ENCODE data around the gene PDE4B.

DNA sequence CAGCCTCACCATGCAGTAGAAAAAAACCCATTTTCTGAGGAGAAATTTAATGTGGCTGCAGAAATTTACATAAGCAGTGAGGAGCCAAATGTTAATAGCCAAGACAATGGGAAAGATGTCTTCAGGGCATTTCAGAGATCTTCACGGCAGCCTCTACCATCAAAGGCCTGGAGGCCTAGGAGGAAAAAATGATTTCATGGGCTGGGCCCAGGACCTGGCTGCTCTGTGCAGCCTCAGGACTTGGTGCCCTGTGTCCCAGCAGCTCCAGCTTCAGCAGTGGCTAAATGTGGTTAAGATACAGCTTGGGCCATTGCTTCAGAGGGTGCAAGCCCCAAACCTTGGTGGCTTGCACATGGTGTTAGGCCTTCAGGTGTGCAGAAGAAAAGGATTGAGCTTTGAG is 48.0 kb upstream of the PDE4B start:
- TF ChIP-seq EZH2 (IDR thresholded peaks at IDR 0.05; ENCODE audit: insufficient read depth, low read length) (no peak), CTCF (IDR thresholded peaks at IDR 0.05; ENCODE audit: insufficient read depth, low read depth, low read length) (no peak)
